ENCODE results near the gene PRSS53. TPM values are rescaled to one million over a fixed set of nuclear protein-coding genes. Genes with fewer than 3 reads are reported as not detected.
A peak's percentile ranks its signal among the peaks of the same experiment; 100 is the strongest.

PRSS53 gene
- polyA plus RNA-seq, 3 donors, result 0.17 to 5.1 TPM; not detected in 1

DNA sequence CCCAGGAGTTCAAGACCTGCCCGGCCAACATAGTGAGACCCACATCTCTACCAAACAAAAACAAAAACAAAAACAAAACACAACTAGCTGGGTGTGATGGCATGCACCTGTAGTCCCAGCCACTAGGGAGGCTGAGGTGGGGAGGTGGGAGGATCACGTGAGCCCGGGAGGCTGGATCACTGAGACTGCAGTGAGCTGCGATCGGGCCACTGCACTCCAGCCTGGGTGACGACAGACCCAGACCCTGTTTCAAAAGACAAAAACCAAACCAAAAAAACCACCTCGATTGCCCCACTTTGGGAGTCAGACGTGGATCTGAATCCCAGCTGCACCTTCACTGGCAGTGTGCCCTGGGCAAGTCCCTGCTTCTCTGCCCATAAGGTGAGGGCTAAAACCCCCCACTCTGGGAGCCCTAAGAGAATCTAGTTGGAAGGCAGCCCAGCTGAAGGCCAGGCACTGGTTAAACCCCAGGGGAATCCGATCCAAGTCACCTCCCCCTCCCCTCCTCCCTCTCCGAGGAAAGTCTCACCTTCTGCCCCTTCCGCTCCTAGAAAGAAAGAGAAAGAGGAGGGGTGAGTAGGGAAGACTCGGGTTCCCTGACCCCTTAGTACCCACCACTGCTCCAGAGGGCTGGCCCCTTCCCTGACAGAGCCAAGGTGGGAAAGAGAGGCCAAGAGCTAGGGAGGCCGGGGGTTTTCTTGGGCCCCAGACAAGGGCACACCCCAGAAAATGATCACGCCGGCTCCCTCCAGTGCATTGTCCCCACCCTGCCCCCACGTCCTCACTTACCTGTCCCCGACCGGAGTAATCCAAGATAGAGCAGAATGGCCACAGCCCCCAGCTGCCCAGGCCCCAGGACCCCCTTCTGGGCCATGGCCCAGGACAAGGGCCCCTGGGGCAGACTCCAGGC lies 46.1 kb upstream of the PRSS53 start:
- no peaks in the 10 kb centered on the region for H3K9me3 ChIP-seq (replicated peaks in 1 of 2; ENCODE audit: control insufficient read depth in 1 of 2, insufficient read depth in 1 of 2, low read length in 2 of 2)
- peaks cover 23 to 32% of the 10 kb centered on the region in 2 donors for H3K36me3 ChIP-seq (replicated peaks in 1 of 2; ENCODE audit: control insufficient read depth in 1 of 2, insufficient read depth in 2 of 2, low read length in 2 of 2)
- peaks cover 0 to 1% (median 1%) of the 10 kb centered on the region in 3 donors for H3K27me3 Mint-ChIP-seq (ENCODE audit: low read depth in 3 of 3)
- no peaks in the 10 kb centered on the region for H4K20me1 ChIP-seq (ENCODE audit: insufficient read depth, low read length)
- peak overlapping the region in 1 of 2 donors; percentile 46 for H3K4me3 Mint-ChIP-seq
- no peak overlapping the region for H3K9ac ChIP-seq (ENCODE audit: insufficient read depth, low read length, poor library complexity, severe bottlenecking)
- WGBS (ENCODE audit: insufficient coverage), result 72% methylated on average over 8 of the region's 18 CpGs
- DNase-seq, result peak; percentile 38 to 79 (median 65)
- no peaks in the 10 kb centered on the region for H3K9me3 Mint-ChIP-seq
- H3K4me3 ChIP-seq (replicated peaks in 1 of 3; ENCODE audit: low read depth in 2 of 3, low read length in 3 of 3), result peak overlapping the region in 1 of 3 experiments; percentile 8
- TF ChIP-seq, protein P1, sequence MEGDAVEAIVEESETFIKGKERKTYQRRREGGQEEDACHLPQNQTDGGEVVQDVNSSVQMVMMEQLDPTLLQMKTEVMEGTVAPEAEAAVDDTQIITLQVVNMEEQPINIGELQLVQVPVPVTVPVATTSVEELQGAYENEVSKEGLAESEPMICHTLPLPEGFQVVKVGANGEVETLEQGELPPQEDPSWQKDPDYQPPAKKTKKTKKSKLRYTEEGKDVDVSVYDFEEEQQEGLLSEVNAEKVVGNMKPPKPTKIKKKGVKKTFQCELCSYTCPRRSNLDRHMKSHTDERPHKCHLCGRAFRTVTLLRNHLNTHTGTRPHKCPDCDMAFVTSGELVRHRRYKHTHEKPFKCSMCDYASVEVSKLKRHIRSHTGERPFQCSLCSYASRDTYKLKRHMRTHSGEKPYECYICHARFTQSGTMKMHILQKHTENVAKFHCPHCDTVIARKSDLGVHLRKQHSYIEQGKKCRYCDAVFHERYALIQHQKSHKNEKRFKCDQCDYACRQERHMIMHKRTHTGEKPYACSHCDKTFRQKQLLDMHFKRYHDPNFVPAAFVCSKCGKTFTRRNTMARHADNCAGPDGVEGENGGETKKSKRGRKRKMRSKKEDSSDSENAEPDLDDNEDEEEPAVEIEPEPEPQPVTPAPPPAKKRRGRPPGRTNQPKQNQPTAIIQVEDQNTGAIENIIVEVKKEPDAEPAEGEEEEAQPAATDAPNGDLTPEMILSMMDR (IDR thresholded peaks at IDR 0.05), result no peak
- H3K4me2 ChIP-seq (replicated peaks; ENCODE audit: extremely low read depth, low read length, poor library complexity, severe bottlenecking), result peak overlapping the region; percentile 25
- H3K36me3 Mint-ChIP-seq, result peaks cover 34 to 38% of the 10 kb centered on the region in 2 donors
- no peaks in the 10 kb centered on the region for H3K27me3 ChIP-seq (ENCODE audit: control insufficient read depth in 2 of 2, insufficient read depth in 2 of 2, low read length in 2 of 2)
- H3K27ac ChIP-seq (ENCODE audit: low read depth in 1 of 2, low read length in 2 of 2), result peak overlapping the region; percentile 22 to 65
- peaks cover 38 to 57% of the 10 kb centered on the region in 2 donors for H3K4me1 ChIP-seq (ENCODE audit: control insufficient read depth in 1 of 2, insufficient read depth in 2 of 2, low read length in 2 of 2)
- no peak overlapping the region for H2AFZ ChIP-seq (ENCODE audit: insufficient read depth, low read depth, low read length, poor library complexity, severe bottlenecking)
- H3K27ac Mint-ChIP-seq, result peak overlapping the region; percentile 60 to 91 (median 82)
- intact Hi-C loops (cut with micrococcal nuclease), result no loop called here
- H3K4me1 Mint-ChIP-seq, result peaks cover 40% of the 10 kb centered on the region
- H3K79me2 ChIP-seq (ENCODE audit: insufficient read depth, low read length), result no peaks in the 10 kb centered on the region

DNA sequence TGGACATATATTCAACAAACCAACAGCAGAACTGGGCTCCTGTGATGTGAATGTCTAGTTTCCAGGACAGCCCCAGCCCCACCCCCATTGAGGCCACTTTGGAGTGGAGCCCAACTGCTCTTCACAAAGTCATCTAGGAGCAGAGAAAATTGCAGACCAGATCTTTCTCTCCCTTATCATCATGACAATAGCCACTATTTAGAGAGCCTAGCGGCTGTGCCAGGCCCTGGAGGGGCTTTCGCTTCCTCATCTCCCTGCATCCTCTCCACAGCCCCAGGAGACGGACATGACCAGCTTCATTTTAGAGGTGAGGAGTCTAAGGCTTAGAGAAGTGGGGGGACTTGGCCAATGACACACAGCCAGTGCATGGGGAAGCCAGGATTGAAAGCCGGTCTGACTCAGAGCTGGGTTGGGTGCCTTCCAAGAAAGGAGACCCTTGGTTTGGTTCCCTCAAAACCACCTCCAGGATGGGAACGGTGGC lies 45.4 kb upstream of the PRSS53 start:
- peak; percentile 78 to 93 (median 82) for DNase-seq
- 0% methylated on average over 2 of the region's 5 CpGs for WGBS (ENCODE audit: insufficient coverage)
- Histone ChIP-seq H3K9ac (ENCODE audit: insufficient read depth, low read length, poor library complexity, severe bottlenecking) (no peak overlapping the region), H2AFZ (ENCODE audit: insufficient read depth, low read depth, low read length, poor library complexity, severe bottlenecking) (no peak overlapping the region), H3K4me3 (replicated peaks in 1 of 3; ENCODE audit: low read depth in 2 of 3, low read length in 3 of 3) (peak overlapping the region in 1 of 3 experiments; percentile 8), H3K36me3 (replicated peaks in 1 of 2; ENCODE audit: control insufficient read depth in 1 of 2, insufficient read depth in 2 of 2, low read length in 2 of 2) (peaks cover 23 to 32% of the 10 kb centered on the region in 2 donors), H4K20me1 (ENCODE audit: insufficient read depth, low read length) (no peaks in the 10 kb centered on the region), H3K4me2 (replicated peaks; ENCODE audit: extremely low read depth, low read length, poor library complexity, severe bottlenecking) (peak overlapping the region; percentile 25), H3K4me1 (ENCODE audit: control insufficient read depth in 1 of 2, insufficient read depth in 2 of 2, low read length in 2 of 2) (peaks cover 45 to 63% of the 10 kb centered on the region in 2 donors), H3K79me2 (ENCODE audit: insufficient read depth, low read length) (no peaks in the 10 kb centered on the region), H3K27ac (ENCODE audit: low read depth in 1 of 2, low read length in 2 of 2) (peak overlapping the region; percentile 22 to 65), H3K9me3 (replicated peaks in 1 of 2; ENCODE audit: control insufficient read depth in 1 of 2, insufficient read depth in 1 of 2, low read length in 2 of 2) (no peaks in the 10 kb centered on the region), H3K27me3 (ENCODE audit: control insufficient read depth in 2 of 2, insufficient read depth in 2 of 2, low read length in 2 of 2) (no peaks in the 10 kb centered on the region)
- Mint-ChIP-seq H3K4me1 (peaks cover 48% of the 10 kb centered on the region), H3K4me3 (peak overlapping the region in 1 of 2 donors; percentile 46), H3K27me3 (ENCODE audit: low read depth in 3 of 3) (peaks cover 0 to 1% (median 1%) of the 10 kb centered on the region in 3 donors), H3K27ac (peak overlapping the region; percentile 60 to 91 (median 82)), H3K36me3 (peaks cover 34 to 38% of the 10 kb centered on the region in 2 donors), H3K9me3 (no peaks in the 10 kb centered on the region)
- intact Hi-C loops (cut with micrococcal nuclease), result no loop called here
- TF ChIP-seq, protein P1 (IDR thresholded peaks at IDR 0.05), result no peak

All from CD14-positive monocyte (primary cell).